ENCODE results near the gene SHROOM4. TPM values are rescaled to one million over a fixed set of nuclear protein-coding genes. Genes with fewer than 3 reads are reported as not detected.

The SHROOM4 gene
- total and polyA plus RNA-seq, 2 of the 13 experiments (the other 11 are each of a cell fraction or from before 2014, with no cell fraction given) = 0.08 to 0.18 TPM

GRCh38 chrX:50579955-50580354, 234.0 kb downstream of the SHROOM4 start (continued):
- TF ChIP-seq ZNF784 (CRISPR knock-in tag; IDR thresholded peaks at IDR 0.05; ENCODE audit: borderline replicate concordance) (no peak), KLF16 (CRISPR knock-in tag; IDR thresholded peaks at IDR 0.05) (no peak), ZNF253 (CRISPR knock-in tag; IDR thresholded peaks at IDR 0.05; ENCODE audit: borderline replicate concordance) (no peak), SMC3 (IDR thresholded peaks at IDR 0.05; ENCODE audit: low read length) (peak; percentile 58), ZEB1 (IDR thresholded peaks at IDR 0.05; ENCODE audit: insufficient replicate concordance, low read depth) (no peak), EHMT2 (IDR thresholded peaks at IDR 0.05; ENCODE audit: borderline replicate concordance, low read depth, low read length) (no peak), MYPOP (CRISPR knock-in tag; IDR thresholded peaks at IDR 0.05) (no peak), STAG1 (CRISPR knock-in tag; IDR thresholded peaks at IDR 0.05) (peak; percentile 78)

- no peak overlapping the region for H2AFZ ChIP-seq (ENCODE audit: low read length)
- H3K4me1 ChIP-seq (ENCODE audit: insufficient read depth, low read length) = no peaks in the 10 kb centered on the region
- intact Hi-C loops (cut with micrococcal nuclease; ENCODE audit: unreplicated experiment) (no loop called here), in situ Hi-C loops (cut with HindIII; ENCODE audit: extremely low pct_ligation_motif_present, low pct_unique_long_range_greater_than_20kb) (loop anchor here (25.0 kb wide), 2 partner anchors 465 to 665 kb away; partner anchors contain the start of gene CLCN5)
- H3K4me3 ChIP-seq (replicated peaks in 1 of 3; ENCODE audit: insufficient read depth in 1 of 3, low read depth in 2 of 3, low read length in 3 of 3) = no peak overlapping the region
- no peak overlapping the region for H3K27ac ChIP-seq (ENCODE audit: extremely low read length, insufficient read depth, low read length)
- H3K79me2 ChIP-seq (ENCODE audit: insufficient read depth, low read length) = no peaks in the 10 kb centered on the region
- H3K4me2 ChIP-seq (ENCODE audit: low read depth, low read length) = no peak overlapping the region
- DNase-seq (ENCODE audit: low spot score) (no peak), ATAC-seq (no peak), FAIRE-seq (no peak)
- no TSS peak for BruUV-seq (replicated peaks)
- H3K36me3 ChIP-seq (replicated peaks in 1 of 2; ENCODE audit: control insufficient read depth in 1 of 2, insufficient read depth in 2 of 2, low read length in 2 of 2) = no peaks in the 10 kb centered on the region
- no peaks in the 10 kb centered on the region for H3K27me3 ChIP-seq (ENCODE audit: control insufficient read depth in 1 of 2, insufficient read depth in 2 of 2, low read length in 2 of 2)
- H3K9ac ChIP-seq (ENCODE audit: insufficient read depth, low read depth, low read length) = no peak overlapping the region
- CTCF ChIA-PET (ENCODE audit: low intra/inter-chr PET ratio, low total read pairs) = no interaction called here
- POLR2A ChIA-PET = no interaction called here
- H3K9me3 ChIP-seq (ENCODE audit: low read length) = no peaks in the 10 kb centered on the region
- 67% methylated on average over 1 of the region's 1 CpG for WGBS (ENCODE audit: low lambda C conversion rate)
- H4K20me1 ChIP-seq (ENCODE audit: insufficient read depth, low read length) = no peaks in the 10 kb centered on the region
- TF ChIP-seq ZNF225 (CRISPR knock-in tag; IDR thresholded peaks at IDR 0.05) = no peak
- TF ChIP-seq ZBED4 (CRISPR knock-in tag; IDR thresholded peaks at IDR 0.05; ENCODE audit: borderline replicate concordance) = no peak
- TF ChIP-seq CCAR2 (optimal IDR thresholded peaks at IDR 0.05; ENCODE audit: low read depth, low read length) = no peak
- no peak for TF ChIP-seq CHCHD3 (CRISPR knock-in tag; IDR thresholded peaks at IDR 0.05)
- TF ChIP-seq STAT5B (CRISPR knock-in tag; IDR thresholded peaks at IDR 0.05) = no peak
- no peak for TF ChIP-seq ZNF770 (CRISPR knock-in tag; IDR thresholded peaks at IDR 0.05)
These were observed 236.7 kb downstream of the SHROOM4 start for GRCh38 chrX:50577326-50577725.

Measured in HepG2 (cell line).